Esophagus squamous epithelium (tissue), 4 donors: Measurements from ENCODE around the gene RPTOR.

Experiments
- POLR2A ChIP-seq, 4 donors: fragments of 450-650 bp; IDR thresholded peaks; one replicate each; pipeline ENCODE4 v1.6.1; 2017; ENCODE audit warnings: antibody characterized with exemption in 4 of 4, mild to moderate bottlenecking in 4 of 4, moderate library complexity in 3 of 4
- TF ChIP-seq, protein P1 (sequence below), 6 experiments: fragments of 450-650 bp in 4 of 6; fragments of 200-600 bp in 2 of 6; sonication (generic) in 2 of 6; IDR thresholded peaks; one replicate each; pipeline ENCODE4 v1.5.1; 2016 to 2019; ENCODE audit warnings: antibody characterized with exemption in 6 of 6, mild to moderate bottlenecking in 4 of 6, moderate library complexity in 4 of 6

DNA sequence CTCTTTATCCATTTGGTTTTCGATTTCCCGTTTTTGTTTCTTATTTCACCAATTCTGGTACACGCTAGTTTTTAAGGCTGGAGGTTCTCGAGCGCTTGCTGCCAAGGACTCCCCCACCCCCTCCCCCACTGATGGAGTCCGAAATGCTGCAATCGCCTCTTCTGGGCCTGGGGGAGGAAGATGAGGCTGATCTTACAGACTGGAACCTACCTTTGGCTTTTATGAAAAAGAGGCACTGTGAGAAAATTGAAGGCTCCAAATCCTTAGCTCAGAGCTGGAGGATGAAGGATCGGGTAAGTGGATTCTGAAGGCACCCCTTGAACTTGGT is 825 bp downstream of the RPTOR start:
- TF ChIP-seq, protein P1, sequence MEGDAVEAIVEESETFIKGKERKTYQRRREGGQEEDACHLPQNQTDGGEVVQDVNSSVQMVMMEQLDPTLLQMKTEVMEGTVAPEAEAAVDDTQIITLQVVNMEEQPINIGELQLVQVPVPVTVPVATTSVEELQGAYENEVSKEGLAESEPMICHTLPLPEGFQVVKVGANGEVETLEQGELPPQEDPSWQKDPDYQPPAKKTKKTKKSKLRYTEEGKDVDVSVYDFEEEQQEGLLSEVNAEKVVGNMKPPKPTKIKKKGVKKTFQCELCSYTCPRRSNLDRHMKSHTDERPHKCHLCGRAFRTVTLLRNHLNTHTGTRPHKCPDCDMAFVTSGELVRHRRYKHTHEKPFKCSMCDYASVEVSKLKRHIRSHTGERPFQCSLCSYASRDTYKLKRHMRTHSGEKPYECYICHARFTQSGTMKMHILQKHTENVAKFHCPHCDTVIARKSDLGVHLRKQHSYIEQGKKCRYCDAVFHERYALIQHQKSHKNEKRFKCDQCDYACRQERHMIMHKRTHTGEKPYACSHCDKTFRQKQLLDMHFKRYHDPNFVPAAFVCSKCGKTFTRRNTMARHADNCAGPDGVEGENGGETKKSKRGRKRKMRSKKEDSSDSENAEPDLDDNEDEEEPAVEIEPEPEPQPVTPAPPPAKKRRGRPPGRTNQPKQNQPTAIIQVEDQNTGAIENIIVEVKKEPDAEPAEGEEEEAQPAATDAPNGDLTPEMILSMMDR (IDR thresholded peaks at IDR 0.05): no peak
- no peak for TF ChIP-seq POLR2A (IDR thresholded peaks at IDR 0.05)
